Peyer's patch (tissue), 4 donors: Measurements from ENCODE around the gene KSR2. TPM values are rescaled to one million over a fixed set of nuclear protein-coding genes. Genes with fewer than 3 reads are reported as not detected.

ENCODE experiments used
- DNase-seq, 3 donors: peaks; one replicate each; pipeline ENCODE4 v3.0.0-alpha.2; 2017 to 2019
- H3K27ac ChIP-seq, 4 donors: fragments of 200-600 bp; sonication (generic); one replicate each; pipeline ENCODE4 v1.5.1; 2016 to 2019
- H3K27me3 ChIP-seq, 2 donors: fragments of 200-600 bp; sonication (generic); one replicate each; pipeline ENCODE4 v1.5.1; 2019
- H3K36me3 ChIP-seq, 3 donors: fragments of 200-600 bp; sonication (generic); one replicate each; pipeline ENCODE4 v1.5.1; 2016 to 2019
- H3K4me1 ChIP-seq, 4 donors: fragments of 200-600 bp; sonication (generic); one replicate each; pipeline ENCODE4 v1.5.1; 2016 to 2019
- H3K4me3 ChIP-seq, 4 donors: fragments of 200-600 bp; sonication (generic); 1 replicate in 3 of 4; 2 replicates in 1 of 4; pipeline ENCODE4 v1.5.1; 2016 to 2019; ENCODE audit warnings: mild to moderate bottlenecking in 1 of 4
- H3K9me3 ChIP-seq, 4 donors: fragments of 200-600 bp; sonication (generic); one replicate each; pipeline ENCODE4 v1.5.1; 2016 to 2019; ENCODE audit warnings: mild to moderate bottlenecking in 1 of 4
- POLR2A ChIP-seq, 2 donors: fragments of 450-650 bp; IDR thresholded peaks; one replicate each; pipeline ENCODE4 v1.5.1; 2017; ENCODE audit warnings: antibody characterized with exemption in 2 of 2, mild to moderate bottlenecking in 2 of 2, moderate library complexity in 2 of 2
- total RNA-seq, 4 donors: library from RNA; depleted of rRNA; stranded (reverse); fragments of >200 nt; gene quantifications; one replicate each; pipeline ENCODE4 v1.1.0, GENCODE V29; 2016
- TF ChIP-seq, protein P1 (sequence below), 6 experiments: fragments of 450-650 bp in 4 of 6; fragments of 200-600 bp in 2 of 6; sonication (generic) in 1 of 6; IDR thresholded peaks; one replicate each; pipeline ENCODE4 v1.5.1; 2017 to 2019; ENCODE audit warnings: antibody characterized with exemption in 6 of 6, mild to moderate bottlenecking in 3 of 6, moderate library complexity in 1 of 6

The KSR2 gene
- total RNA-seq, 4 donors from 2014 or later = 0.27 to 0.53 (median 0.28) TPM; not detected in 1

- Histone ChIP-seq H3K4me1 (no peaks in the 10 kb centered on the region), H3K27ac (no peak overlapping the region), H3K27me3 (no peaks in the 10 kb centered on the region), H3K36me3 (no peaks in the 10 kb centered on the region), H3K4me3 (no peak overlapping the region), H3K9me3 (no peaks in the 10 kb centered on the region)
- TF ChIP-seq POLR2A (IDR thresholded peaks at IDR 0.05) = no peak
- TF ChIP-seq, protein P1, sequence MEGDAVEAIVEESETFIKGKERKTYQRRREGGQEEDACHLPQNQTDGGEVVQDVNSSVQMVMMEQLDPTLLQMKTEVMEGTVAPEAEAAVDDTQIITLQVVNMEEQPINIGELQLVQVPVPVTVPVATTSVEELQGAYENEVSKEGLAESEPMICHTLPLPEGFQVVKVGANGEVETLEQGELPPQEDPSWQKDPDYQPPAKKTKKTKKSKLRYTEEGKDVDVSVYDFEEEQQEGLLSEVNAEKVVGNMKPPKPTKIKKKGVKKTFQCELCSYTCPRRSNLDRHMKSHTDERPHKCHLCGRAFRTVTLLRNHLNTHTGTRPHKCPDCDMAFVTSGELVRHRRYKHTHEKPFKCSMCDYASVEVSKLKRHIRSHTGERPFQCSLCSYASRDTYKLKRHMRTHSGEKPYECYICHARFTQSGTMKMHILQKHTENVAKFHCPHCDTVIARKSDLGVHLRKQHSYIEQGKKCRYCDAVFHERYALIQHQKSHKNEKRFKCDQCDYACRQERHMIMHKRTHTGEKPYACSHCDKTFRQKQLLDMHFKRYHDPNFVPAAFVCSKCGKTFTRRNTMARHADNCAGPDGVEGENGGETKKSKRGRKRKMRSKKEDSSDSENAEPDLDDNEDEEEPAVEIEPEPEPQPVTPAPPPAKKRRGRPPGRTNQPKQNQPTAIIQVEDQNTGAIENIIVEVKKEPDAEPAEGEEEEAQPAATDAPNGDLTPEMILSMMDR (IDR thresholded peaks at IDR 0.05) = no peak
- no peak for DNase-seq
Measured at GRCh38 chr12:117599849-117600248, 368.9 kb downstream of the KSR2 start.

DNA sequence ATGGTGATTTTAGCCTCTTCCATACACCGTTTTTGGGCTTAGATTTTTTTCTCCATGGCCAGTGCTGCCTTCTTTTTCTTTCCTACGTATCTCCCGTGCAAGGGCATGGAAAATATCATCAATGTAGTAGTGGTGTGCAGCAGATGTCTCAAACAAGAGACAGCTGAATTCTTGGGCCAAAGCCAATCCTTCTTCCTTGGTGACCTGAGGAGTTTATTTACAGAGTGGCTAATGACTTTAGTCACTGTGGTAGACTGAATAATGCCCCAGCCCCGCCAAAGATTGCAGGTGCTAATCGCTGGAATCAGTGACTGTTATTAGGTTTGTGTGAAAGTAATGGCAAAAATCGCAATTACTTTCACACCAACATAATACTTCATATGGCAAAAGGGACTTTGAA is 371.8 kb downstream of the KSR2 start:
- TF ChIP-seq POLR2A (IDR thresholded peaks at IDR 0.05) = no peak
- TF ChIP-seq, protein P1 (IDR thresholded peaks at IDR 0.05) = no peak
- no peaks in the 10 kb centered on the region for H3K4me1 ChIP-seq
- no peaks in the 10 kb centered on the region for H3K27me3 ChIP-seq
- no peaks in the 10 kb centered on the region for H3K9me3 ChIP-seq
- H3K27ac ChIP-seq = no peak overlapping the region
- no peak for DNase-seq
- H3K36me3 ChIP-seq = no peaks in the 10 kb centered on the region
- H3K4me3 ChIP-seq = no peak overlapping the region

DNA sequence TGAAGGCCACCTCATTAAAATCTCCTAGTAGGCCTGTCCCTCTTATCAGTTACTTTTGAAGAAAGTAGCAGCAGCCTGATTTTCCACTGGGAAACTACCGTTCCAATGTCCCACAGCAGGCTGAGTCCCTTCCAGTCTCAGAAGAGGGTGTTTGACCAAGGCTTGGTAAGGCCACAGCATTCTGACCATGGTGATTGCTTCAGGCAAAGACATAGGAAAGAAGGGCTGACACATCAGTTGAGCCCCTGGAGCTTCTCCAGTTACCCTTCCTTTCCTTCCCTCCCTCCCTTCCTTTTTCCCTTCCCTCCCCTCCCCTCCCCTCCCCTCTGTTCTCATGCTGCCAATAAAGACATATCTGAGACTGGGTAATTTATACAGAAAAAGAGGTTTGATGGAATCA is 373.0 kb downstream of the KSR2 start:
- Histone ChIP-seq H3K4me1 (no peaks in the 10 kb centered on the region), H3K27ac (no peak overlapping the region), H3K4me3 (no peak overlapping the region), H3K27me3 (no peaks in the 10 kb centered on the region), H3K9me3 (no peaks in the 10 kb centered on the region), H3K36me3 (no peaks in the 10 kb centered on the region)
- DNase-seq = no peak
- TF ChIP-seq, protein P1 (IDR thresholded peaks at IDR 0.05) = no peak
- no peak for TF ChIP-seq POLR2A (IDR thresholded peaks at IDR 0.05)

DNA sequence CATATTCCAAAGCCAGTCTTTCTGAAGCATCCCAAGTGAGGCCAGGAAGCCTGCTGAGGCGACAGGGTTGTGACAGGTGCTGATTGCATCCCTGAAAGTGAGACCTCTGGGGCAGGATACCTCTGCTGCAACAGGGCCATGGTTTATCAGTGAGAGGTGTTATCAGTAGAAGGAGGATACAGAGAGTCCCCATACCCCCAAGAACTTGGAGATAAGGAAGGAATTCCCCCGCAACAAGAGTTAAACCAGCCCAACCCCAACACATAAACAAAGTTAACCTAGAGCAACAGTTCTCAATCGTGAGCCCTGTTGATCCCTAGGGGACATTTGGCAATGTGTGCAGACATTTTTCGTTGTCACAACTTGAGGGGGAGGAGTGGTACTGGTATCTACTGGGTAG is 374.3 kb downstream of the KSR2 start:
- Histone ChIP-seq H3K4me3 (no peak overlapping the region), H3K9me3 (no peaks in the 10 kb centered on the region), H3K27me3 (no peaks in the 10 kb centered on the region), H3K27ac (no peak overlapping the region), H3K36me3 (no peaks in the 10 kb centered on the region), H3K4me1 (no peaks in the 10 kb centered on the region)
- no peak for DNase-seq
- no peak for TF ChIP-seq POLR2A (IDR thresholded peaks at IDR 0.05)
- TF ChIP-seq, protein P1 (IDR thresholded peaks at IDR 0.05) = no peak

DNA sequence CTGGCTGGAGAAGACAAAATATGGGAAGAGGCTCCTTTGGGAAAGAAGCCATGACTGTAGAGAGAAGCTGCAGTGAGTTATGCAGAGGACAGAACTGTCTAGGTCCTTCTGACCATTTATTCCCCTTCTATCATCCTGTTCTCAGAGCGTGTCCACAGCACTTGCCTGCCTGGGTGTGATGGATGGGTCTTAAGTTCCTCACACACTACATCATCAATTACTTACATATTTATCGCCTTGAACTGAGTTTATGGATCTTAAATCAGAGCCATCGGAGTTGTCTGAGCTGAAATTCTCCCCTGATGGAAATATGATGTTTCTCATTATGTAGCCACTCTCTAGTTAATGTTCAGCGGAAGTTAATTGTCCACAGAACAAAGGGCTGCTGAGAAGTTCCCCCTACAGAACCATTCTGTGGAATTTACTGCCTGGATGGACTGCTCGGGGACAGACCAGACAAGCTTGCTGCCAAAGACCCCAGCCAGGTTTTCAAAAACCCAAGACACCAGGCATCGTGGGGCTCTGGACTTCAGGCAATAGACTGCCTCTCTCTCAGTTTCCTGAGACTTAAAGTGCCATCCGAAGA is 374.9 kb downstream of the KSR2 start:
- no peaks in the 10 kb centered on the region for H3K9me3 ChIP-seq
- DNase-seq = no peak
- H3K27me3 ChIP-seq = no peaks in the 10 kb centered on the region
- no peaks in the 10 kb centered on the region for H3K36me3 ChIP-seq
- H3K4me1 ChIP-seq = no peaks in the 10 kb centered on the region
- TF ChIP-seq POLR2A (IDR thresholded peaks at IDR 0.05) = no peak
- TF ChIP-seq, protein P1 (IDR thresholded peaks at IDR 0.05) = no peak
- no peak overlapping the region for H3K4me3 ChIP-seq
- H3K27ac ChIP-seq = no peak overlapping the region
